DND-41 (cell line): ENCODE results near the gene PHGDH.

Experiments
- EZH2 ChIP-seq: IDR thresholded peaks from 3 replicates; pipeline ENCODE4 v1.6.1; 2012; ENCODE audit warnings: borderline replicate concordance, low read depth, mild to moderate bottlenecking, moderate library complexity, low read length, inconsistent platforms; ENCODE audit not compliant: severe bottlenecking
- TF ChIP-seq, protein P1 (sequence below): IDR thresholded peaks from 2 replicates; pipeline ENCODE4 v1.5.1; 2012; ENCODE audit warnings: borderline replicate concordance, low read length, moderate library complexity, mild to moderate bottlenecking; ENCODE audit not compliant: poor library complexity, severe bottlenecking; ENCODE audit errors: extremely low read depth

- TF ChIP-seq, protein P1, sequence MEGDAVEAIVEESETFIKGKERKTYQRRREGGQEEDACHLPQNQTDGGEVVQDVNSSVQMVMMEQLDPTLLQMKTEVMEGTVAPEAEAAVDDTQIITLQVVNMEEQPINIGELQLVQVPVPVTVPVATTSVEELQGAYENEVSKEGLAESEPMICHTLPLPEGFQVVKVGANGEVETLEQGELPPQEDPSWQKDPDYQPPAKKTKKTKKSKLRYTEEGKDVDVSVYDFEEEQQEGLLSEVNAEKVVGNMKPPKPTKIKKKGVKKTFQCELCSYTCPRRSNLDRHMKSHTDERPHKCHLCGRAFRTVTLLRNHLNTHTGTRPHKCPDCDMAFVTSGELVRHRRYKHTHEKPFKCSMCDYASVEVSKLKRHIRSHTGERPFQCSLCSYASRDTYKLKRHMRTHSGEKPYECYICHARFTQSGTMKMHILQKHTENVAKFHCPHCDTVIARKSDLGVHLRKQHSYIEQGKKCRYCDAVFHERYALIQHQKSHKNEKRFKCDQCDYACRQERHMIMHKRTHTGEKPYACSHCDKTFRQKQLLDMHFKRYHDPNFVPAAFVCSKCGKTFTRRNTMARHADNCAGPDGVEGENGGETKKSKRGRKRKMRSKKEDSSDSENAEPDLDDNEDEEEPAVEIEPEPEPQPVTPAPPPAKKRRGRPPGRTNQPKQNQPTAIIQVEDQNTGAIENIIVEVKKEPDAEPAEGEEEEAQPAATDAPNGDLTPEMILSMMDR = no peak
- TF ChIP-seq EZH2 = no peak
Observed at GRCh38 chr1:119700326-119700725, 11.4 kb upstream of the PHGDH start.
